A673 (cell line): Measurements from ENCODE around the gene ANKRD44.

ENCODE experiments used
- EZH2 ChIP-seq: fragments of 200-600 bp; sonication (generic); IDR thresholded peaks from 2 replicates; pipeline ENCODE4 v1.6.1; 2017; ENCODE audit warnings: borderline replicate concordance, low read depth, mild to moderate bottlenecking, mixed read lengths, antibody characterized with exemption, low read length; ENCODE audit not compliant: poor library complexity, severe bottlenecking
- TF ChIP-seq, protein P1 (sequence below): fragments of 300-800, 200-600 bp; sonication (generic); conservative IDR thresholded peaks from 2 replicates; pipeline ENCODE4 v1.5.1; 2017; ENCODE audit warnings: low read depth, mild to moderate bottlenecking, antibody characterized with exemption, low read length, moderate library complexity, mixed read lengths

DNA sequence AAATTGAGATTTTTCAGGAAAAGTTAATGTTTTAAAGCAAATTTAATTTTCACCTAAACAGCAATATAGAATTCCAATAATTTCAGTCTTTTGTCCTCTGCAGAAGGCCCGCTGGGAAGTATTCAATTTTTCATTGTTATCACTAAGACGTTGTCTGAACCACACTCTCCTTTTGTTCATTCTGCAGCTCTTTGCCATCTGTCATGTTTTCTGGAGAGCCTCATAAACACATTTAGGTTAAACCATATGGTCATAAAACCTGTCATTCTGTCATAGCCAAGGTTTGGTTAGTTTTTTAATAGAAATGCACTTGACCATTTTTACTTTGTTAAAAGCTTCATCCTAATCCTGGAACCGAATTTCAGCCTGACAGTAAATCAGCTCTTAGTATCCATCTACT, 330.1 kb downstream of the ANKRD44 start:
- TF ChIP-seq EZH2: no peak
- TF ChIP-seq, protein P1, sequence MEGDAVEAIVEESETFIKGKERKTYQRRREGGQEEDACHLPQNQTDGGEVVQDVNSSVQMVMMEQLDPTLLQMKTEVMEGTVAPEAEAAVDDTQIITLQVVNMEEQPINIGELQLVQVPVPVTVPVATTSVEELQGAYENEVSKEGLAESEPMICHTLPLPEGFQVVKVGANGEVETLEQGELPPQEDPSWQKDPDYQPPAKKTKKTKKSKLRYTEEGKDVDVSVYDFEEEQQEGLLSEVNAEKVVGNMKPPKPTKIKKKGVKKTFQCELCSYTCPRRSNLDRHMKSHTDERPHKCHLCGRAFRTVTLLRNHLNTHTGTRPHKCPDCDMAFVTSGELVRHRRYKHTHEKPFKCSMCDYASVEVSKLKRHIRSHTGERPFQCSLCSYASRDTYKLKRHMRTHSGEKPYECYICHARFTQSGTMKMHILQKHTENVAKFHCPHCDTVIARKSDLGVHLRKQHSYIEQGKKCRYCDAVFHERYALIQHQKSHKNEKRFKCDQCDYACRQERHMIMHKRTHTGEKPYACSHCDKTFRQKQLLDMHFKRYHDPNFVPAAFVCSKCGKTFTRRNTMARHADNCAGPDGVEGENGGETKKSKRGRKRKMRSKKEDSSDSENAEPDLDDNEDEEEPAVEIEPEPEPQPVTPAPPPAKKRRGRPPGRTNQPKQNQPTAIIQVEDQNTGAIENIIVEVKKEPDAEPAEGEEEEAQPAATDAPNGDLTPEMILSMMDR: no peak
